GM11168 (cell line): ENCODE data around the gene NEFH.
"Not testable (repeated sequence)": the region's sequence is repeated elsewhere in the genome, so short reads cannot be mapped to it uniquely, and the experiment has no call there.

Experiments used
- in situ Hi-C: fragments of 300-500 bp; cut with MboI; formaldehyde crosslinking; loops from one replicate; pipeline ENCODE4 v1.12.0; 2022; ENCODE audit warnings: low sequenced_read_pairs; ENCODE audit not compliant: unreplicated experiment

NEFH gene

DNA sequence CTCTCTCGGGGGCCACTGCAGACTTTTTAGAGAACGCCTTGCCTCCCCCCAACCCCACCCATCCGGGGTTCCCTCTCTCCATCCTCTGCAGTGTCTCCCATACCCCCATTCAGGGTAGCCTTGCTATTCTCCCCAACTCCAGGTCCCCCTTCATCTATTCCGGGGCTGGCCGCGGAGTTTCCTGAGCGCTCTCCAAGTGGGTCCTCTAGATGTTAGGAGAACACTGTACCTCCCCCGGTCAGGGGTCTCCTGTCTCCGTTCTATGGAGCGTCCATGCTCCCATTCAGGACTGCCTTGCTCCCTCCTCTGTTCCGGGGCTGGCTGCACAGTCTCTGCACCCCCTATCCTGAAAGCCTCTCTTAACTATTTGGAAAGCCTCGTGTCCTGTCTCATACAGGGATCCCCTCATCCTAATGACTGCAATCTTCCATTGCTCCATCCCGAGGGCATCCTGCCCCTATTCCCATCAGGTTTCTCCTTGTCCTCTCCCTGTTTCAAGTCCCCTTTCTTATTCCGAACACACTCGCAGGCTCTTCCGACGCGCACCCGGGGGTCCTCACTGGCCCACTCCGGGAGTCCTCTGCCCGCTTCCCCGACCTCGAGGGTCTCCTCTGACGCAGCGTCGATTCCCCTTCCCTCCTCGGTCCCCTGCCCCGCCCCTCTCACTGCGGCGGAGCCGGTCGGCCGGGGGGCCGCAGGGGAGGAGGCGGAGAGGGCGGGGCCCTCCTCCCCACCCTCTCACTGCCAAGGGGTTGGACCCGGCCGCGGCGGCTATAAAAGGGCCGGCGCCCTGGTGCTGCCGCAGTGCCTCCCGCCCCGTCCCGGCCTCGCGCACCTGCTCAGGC lies at the start of gene NEFH:
NEFH (plus strand) TSS at position 802 of the 845 bp plus-strand sequence. CDS start 45 bp downstream, outside the sequence.
- in situ Hi-C loops: no loop called here

- in situ Hi-C loops: no loop called here
Measured at GRCh38 chr22:29431986-29432385, 48.0 kb upstream of the NEFH start.

GRCh38 chr22:29433856-29434255 lies 46.2 kb upstream of the NEFH start:
- in situ Hi-C loops: no loop called here

- in situ Hi-C loops: no loop called here
Measured at GRCh38 chr22:29434288-29434687, 45.7 kb upstream of the NEFH start.

DNA sequence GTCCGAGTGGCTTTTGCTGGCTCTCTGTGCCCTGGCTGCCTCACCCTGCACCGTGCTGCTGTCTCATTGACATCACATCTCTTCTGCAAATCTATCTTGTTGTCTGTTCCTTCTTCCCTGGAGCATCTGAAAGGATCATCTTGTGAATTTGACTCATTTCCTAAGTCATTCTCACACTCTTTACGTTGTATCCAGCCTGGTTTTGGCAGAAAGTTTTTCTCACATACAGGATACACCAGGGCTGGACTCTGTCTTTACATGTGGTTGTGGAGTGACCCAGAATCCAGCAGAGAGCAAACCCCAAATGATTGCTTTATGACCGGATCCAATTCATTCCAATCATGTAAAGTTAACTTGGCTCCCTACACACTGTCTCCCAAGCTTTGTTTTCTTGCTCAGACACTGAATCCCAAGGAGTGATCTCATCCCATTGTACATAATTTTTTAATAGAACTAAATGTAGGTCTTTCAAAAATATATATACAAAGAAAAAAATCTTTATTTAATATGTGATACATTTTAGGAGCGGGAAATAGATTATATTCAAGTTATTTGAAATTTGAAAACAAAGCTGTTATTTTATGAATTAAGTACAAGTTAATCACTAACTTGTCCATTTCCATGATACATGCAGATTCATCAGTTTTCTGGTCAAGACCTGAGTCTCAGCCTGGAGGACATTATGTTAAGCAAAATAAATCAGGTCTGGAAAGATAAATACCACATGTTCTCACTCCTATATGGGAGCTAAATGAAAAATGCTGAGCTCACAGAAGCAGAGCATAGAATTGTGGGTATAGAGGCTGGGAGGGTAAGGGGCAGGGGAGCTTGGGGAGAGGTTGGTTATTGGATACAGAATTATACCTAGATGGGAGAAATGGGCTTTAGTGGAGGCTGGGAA lies 44.5 kb upstream of the NEFH start:
- in situ Hi-C loops: no loop called here

DNA sequence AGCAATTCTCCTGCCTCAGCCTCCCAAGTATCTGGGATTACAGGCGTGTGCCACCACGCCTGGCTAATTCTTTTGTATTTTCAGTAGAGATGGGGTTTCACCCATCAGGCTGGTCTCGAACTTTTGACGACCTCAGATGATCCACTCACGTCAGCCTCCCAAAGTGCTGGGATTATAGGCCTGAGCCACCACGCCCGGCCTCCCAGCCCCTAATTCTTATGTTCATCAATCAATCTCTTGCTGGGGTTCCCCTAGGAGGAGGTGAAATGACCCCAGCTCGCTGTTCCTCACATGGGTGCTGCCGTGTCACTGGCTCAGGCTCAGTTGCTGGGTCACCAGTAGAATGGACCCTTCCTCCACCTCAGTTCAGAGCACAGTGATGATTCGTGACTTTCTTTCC lies 41.7 kb upstream of the NEFH start, which contains the start of gene RFPL1:
RFPL1 (plus strand) TSS at position 301 of the 400 bp plus-strand sequence.
- in situ Hi-C loops: not testable (repeated sequence)

DNA sequence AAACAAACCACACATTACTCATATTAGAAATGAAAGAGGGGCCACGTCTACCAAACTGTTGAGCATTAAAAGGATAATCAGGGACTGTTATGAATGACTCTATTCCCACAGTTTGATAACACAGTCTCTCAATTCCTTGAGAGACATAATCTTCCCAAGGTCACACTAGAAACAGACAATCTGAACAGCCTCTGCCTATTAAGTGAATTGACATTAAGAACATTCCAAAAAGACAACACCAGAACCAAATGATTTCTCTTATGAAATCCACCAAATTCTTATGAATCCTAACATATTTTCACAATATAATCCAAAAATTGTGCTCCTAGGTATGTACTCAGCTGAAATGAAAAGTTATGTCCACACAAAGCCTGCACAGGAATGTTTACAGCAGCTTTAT lies 37.0 kb upstream of the NEFH start:
- in situ Hi-C loops: no loop called here

GRCh38 chr22:29443452-29443851 lies 36.6 kb upstream of the NEFH start:
- in situ Hi-C loops: no loop called here

- in situ Hi-C loops: no loop called here
Measured at GRCh38 chr22:29443861-29444792, 35.9 kb upstream of the NEFH start.

DNA sequence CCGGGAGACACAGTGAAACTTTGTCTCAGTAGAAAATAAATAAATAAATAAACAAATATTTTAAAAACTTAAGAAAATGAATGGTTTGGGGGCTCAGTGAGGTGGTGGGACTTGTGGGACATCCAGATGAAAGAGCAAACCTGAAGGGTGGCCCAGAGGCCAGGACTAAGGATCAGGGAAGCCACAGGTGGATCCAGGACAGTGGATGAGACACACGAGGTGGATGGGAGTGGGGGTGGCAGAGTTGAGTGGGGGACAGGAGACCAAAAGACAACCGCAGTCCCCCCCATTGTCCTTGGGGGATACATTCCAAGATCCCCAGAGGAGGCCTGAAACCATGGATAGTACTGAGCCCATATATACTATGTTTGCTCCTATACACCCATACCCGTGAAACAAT lies 34.5 kb upstream of the NEFH start:
- in situ Hi-C loops: no loop called here

DNA sequence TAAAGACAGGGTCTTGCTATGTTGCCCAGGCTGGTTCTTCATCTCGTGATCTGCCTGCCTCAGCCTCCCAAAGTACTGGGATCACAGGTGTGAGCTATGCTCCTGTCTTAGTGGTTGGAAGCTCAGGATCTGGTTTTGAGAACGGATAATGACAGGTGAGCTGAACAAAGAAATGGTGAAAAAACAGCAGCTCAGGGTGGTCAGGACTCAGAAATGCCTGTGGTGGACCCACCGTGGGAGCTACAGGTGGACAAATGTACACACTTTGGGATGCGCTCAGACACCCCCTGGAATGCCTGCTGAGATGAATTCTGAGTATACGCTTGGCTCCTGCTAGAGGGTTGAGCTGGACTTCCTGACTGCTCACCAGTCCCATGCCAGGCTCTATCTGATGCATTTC lies 32.1 kb upstream of the NEFH start:
- in situ Hi-C loops: no loop called here

DNA sequence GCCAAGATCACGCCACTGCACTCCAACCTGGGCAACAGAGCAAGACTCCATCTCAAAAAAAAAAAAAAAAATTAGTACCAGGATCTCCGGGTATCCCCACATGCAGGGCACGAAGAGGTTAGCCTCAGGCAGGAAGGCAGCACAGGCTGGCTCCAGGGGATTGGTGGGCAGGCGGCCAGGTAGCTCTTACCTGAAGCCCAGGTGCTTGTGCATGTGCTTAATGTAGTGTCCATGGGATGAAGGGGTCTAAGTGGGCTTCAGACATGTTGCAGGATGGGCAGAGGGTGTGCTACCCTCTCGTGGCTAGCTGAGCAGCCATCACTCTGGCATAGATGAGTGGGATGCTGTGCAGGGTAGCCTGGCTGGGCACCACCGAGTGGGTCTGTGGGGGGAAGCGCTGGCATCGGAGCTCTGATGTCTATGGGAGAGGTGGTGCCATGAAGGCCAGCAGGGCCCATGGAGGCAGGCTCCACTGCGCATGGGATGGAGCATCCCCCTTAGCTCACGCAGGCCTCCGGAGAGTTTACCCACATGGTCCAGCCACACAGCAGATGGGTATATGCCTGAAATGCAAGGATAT lies 30.6 kb upstream of the NEFH start:
- in situ Hi-C loops: no loop called here

GRCh38 chr22:29450222-29450621 lies 29.8 kb upstream of the NEFH start:
- in situ Hi-C loops: no loop called here

DNA sequence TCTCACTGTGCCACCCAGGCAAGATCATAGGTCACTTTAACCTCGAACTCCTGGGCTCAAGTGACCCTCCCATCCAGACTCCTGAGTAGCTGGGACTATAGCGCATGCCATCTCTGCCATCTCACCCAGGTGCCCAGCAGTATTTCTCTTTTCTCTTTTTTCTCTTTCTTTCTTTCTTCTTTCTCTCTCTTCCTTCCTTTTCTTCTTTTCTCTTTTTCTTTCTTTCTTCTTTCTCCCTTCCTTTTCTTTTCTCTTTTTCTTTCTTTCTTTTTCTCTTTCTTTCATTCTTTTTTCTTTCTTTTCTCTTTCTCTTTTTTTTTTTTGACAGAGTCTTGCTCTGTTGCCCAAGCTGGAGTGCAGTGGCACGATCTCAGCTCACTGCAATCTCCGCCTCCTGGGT lies 28.2 kb upstream of the NEFH start:
- in situ Hi-C loops: no loop called here

GRCh38 chr22:29454276-29454675 lies 25.7 kb upstream of the NEFH start:
- in situ Hi-C loops: no loop called here

DNA sequence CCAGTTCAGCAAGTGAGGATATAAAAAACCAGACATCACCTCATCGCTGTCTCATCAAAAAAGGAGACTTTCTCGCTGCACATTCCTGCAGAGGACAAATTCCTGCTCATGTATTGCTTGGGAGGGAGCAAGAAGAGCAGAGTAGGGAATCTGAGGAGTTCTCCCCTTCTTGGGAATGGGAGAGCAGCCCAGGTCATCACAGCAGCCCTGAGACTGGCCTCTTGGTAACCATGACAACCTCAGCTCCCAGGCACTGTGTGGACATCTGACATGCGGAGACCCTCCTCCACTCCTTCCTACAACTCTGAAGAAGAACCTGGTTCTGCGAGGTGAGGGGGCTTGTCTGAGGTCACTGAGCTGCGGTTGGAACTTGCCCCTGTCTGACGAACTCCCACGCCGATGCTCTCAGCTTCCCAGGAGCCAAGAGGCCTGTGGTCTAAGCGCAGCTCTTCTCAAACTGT lies 23.8 kb upstream of the NEFH start:
- in situ Hi-C loops: no loop called here

DNA sequence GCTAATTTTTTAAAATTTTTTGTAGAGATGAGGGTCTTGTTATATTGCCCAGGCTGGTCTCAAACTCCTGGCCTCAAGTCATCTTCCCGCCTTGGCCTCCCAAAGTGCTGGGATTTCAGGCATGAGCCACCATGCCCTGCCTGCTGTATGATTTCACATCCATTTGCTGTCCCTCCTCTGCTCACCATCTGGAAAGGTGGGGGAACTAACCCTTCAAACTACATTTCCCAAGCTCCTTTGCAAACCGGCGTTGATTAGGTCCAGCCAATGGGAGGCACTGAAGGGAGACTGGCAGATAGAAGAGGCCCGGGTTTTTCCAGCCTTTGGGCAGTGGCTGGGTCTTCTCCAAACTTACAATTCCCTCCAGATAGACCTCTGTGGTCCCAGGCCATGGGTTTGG lies 22.3 kb upstream of the NEFH start:
- in situ Hi-C loops: no loop called here

DNA sequence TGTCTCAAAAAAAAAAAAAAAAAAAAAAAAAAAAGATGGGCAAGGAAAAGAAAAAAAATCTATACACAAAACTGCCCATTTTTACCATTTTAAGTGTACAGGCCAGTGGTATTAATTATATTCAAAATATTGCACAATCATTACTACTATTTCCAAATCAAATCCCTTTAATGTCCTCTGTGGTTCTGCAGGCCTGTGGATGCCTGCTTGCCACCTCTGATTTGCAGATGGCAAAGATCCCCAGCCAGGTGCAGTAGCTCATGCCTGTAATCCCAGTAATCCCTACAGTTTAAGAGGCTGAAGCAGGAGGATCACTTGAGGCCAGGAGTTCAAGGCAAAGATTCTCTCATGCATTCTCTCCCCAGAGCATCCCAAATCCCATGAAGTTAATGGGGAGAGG lies 21.5 kb upstream of the NEFH start:
- in situ Hi-C loops: no loop called here

DNA sequence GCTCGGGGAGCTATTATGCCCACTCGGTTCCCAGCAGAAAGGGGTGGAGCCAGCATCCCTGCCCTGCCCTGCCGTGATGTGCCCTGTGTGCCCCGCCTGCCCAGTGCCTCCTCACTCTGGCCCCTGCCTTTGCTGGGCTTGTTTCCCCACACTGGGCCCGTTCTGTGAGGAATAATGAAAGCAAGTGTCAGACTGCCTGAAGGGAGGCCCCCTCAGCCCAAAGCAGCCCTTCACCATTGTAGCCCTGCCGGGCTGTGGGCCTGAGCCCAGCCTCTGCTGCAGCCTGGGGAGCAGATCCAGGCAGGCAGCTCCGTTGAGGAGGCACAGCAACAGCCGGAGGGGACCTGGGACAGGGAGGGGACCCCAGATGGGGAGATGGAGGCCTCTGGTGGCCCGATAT lies 20.2 kb upstream of the NEFH start:
- in situ Hi-C loops: no loop called here

DNA sequence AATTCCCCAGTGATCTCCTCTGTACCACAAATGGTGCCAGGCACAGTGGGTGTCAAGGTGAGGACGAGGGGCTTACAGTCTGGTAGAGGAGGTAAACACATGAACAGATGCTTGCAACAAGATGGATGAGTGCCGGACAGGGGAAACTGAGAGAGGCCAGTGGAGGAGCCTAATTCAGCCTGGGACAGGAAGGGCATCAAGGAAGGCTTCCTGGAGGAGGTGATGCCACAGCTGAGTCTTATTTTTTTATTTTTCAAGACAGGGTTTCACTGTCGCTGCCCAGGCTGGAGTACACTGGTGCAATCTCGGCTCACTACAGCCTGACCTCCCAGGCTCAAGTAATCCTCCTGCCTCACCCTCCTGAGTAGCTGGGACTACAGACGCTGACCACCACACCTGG lies 18.8 kb upstream of the NEFH start:
- in situ Hi-C loops: no loop called here
